ENCODE data around the gene TSEN2.
"Not testable (repeated sequence)": the region's sequence is repeated elsewhere in the genome, so short reads cannot be mapped to it uniquely, and the experiment has no call there.

Gene TSEN2

GRCh38 chr3:12452361-12453330, 31.6 kb upstream of the TSEN2 start:
- DNase-seq (ENCODE audit: low spot score), result no peak

GRCh38 chr3:12454076-12454815, 30.0 kb upstream of the TSEN2 start:
- DNase-seq (ENCODE audit: low spot score), result no peak

GRCh38 chr3:12454816-12455121, 29.5 kb upstream of the TSEN2 start:
- DNase-seq (ENCODE audit: low spot score), result no peak

GRCh38 chr3:12455740-12456139, 28.5 kb upstream of the TSEN2 start:
- DNase-seq (ENCODE audit: low spot score), result no peak

GRCh38 chr3:12456441-12456840, 27.8 kb upstream of the TSEN2 start:
- DNase-seq (ENCODE audit: low spot score), result no peak

GRCh38 chr3:12457380-12457779, 26.9 kb upstream of the TSEN2 start:
- DNase-seq (ENCODE audit: low spot score), result not testable (repeated sequence)

GRCh38 chr3:12458901-12459300, 25.4 kb upstream of the TSEN2 start:
- DNase-seq (ENCODE audit: low spot score), result no peak

GRCh38 chr3:12460127-12460526, 24.2 kb upstream of the TSEN2 start:
- no peak for DNase-seq (ENCODE audit: low spot score)

- no peak for DNase-seq (ENCODE audit: low spot score)
Measured at GRCh38 chr3:12461097-12461649, 23.1 kb upstream of the TSEN2 start.

GRCh38 chr3:12462159-12462947, 21.9 kb upstream of the TSEN2 start:
- DNase-seq (ENCODE audit: low spot score), result no peak

GRCh38 chr3:12463686-12464085, 20.6 kb upstream of the TSEN2 start:
- DNase-seq (ENCODE audit: low spot score), result no peak

GRCh38 chr3:12464181-12464580, 20.1 kb upstream of the TSEN2 start:
- DNase-seq (ENCODE audit: low spot score), result no peak

- DNase-seq (ENCODE audit: low spot score), result no peak
Measured at GRCh38 chr3:12465151-12465835, 19.0 kb upstream of the TSEN2 start.

- DNase-seq (ENCODE audit: low spot score), result no peak
Measured at GRCh38 chr3:12465836-12466225, 18.4 kb upstream of the TSEN2 start.

- DNase-seq (ENCODE audit: low spot score), result no peak
Measured at GRCh38 chr3:12467746-12468145, 16.5 kb upstream of the TSEN2 start.

- no peak for DNase-seq (ENCODE audit: low spot score)
Measured at GRCh38 chr3:12468276-12468675, 16.0 kb upstream of the TSEN2 start.

GRCh38 chr3:12468757-12469156, 15.5 kb upstream of the TSEN2 start:
- no peak for DNase-seq (ENCODE audit: low spot score)

GRCh38 chr3:12469222-12469621, 15.1 kb upstream of the TSEN2 start:
- DNase-seq (ENCODE audit: low spot score), result not testable (repeated sequence)

- DNase-seq (ENCODE audit: low spot score), result no peak
Measured at GRCh38 chr3:12470111-12470510, 14.2 kb upstream of the TSEN2 start.

GRCh38 chr3:12470680-12471079, 13.6 kb upstream of the TSEN2 start:
- no peak for DNase-seq (ENCODE audit: low spot score)

- DNase-seq (ENCODE audit: low spot score), result no peak
Measured at GRCh38 chr3:12471241-12471640, 13.0 kb upstream of the TSEN2 start.
